ENCODE data around the gene TBCE.
"Not testable (repeated sequence)": the region's sequence is repeated elsewhere in the genome, so short reads cannot be mapped to it uniquely, and the experiment has no call there.

The TBCE gene

GRCh38 chr1:235351898-235352297 lies 15.3 kb upstream of the TBCE start:
- DNase-seq (ENCODE audit: low read depth): no peak

DNA sequence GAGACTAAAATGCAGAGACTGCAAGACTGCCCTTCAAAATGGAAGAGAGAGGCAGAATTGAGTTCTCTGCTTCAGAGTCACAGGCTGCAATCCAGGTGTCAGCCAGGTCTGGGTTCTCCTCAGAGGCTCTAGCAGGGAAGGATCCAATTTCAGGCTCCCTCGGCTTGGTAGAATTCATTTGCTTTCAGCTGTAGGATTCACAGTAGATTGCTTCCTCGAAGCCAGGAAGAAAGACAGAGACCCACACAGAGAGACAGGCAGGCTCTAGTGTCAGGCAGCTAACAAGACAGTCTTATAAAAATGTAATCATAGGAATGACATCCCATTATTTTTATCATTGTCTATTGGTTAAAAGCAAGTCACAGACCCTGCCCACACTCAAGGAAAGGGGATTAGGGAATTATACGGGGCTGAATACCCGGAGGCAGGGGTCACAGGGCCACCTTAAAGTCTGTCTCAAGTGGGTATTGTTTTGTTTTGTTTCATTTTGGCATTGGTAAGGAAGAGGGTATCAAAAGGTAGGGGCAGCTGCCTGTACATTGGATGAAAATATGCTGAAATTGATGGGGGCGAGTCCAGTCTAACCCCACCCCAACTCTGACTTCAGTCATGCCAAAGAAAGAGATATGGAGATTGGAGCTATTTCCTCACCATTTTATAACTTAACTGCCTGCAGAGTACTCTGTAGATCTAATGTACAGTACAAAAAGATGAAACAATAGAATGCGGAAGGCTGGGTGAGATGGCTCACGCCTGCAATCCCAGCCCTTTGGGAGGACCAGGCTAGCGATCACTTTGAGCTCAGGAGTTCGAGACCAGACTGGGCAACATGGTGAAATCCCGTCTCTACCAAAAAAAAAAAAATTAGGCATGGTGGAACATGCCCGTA lies 9.5 kb upstream of the TBCE start:
- no peak for DNase-seq (ENCODE audit: low read depth)

DNA sequence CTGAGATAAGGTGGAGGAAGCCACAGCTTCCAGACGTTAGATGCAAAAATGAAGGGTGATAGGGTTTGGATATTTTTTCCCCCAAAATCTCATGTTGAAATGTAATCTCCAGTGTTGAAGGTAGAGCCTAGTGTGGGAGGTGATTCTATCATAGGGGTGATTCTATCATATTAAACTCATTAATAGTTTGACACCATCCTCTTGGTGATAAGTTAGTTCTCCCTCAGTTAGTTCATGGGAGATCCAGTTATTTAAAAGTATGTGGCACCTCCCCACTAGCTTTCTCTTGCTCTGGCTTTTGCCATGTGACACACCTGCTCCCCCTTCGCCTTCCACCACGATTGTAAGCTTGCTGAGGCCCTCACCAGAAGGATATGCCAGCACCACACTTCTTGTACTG lies 8.3 kb upstream of the TBCE start:
- DNase-seq (ENCODE audit: low read depth): no peak

DNA sequence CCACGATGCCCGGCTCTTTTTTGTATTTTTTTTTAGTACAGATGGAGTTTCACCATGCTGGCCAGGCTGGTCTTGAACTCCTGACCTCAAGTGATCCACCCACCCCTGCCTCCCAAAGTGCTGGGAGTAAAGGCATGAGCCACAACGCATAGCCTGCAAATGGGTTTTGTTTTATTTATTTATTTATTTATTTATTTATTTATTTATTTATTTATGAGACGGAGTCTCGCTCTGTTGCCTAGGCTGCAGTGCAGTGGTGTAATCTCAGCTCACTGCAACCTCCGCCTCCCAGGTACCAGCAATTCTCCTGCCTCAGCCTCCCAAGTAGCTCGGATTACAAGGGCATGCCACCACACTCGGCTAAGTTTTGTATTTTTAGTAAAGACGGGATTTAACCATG lies 3.0 kb upstream of the TBCE start:
- DNase-seq (ENCODE audit: low read depth): not testable (repeated sequence)

- DNase-seq (ENCODE audit: low read depth): no peak
Observed at GRCh38 chr1:235366286-235366685, 941 bp upstream of the TBCE start.

DNA sequence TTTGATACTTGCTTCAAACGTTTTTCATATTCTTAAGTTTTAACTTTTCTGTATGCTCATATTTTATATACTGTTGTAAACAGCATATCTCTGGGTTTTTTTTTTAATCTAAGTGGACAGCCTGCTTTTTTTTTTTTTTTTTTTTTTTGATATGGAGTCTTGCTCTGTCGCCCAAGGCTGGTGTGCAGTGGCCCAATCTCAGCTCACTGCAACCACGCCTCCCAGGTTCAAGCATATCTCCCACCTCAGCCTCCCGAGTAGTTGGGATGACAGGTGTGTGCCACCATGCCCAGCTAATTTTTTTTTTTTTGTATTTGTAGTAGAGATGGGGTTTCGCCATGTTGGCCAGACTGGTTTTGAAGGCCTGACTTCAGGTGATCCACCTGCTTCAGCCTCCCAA lies 1.2 kb downstream of the TBCE start:
- no peak for DNase-seq (ENCODE audit: low read depth)

- no peak for DNase-seq (ENCODE audit: low read depth)
Observed at GRCh38 chr1:235369802-235370201, 2.6 kb downstream of the TBCE start.

DNA sequence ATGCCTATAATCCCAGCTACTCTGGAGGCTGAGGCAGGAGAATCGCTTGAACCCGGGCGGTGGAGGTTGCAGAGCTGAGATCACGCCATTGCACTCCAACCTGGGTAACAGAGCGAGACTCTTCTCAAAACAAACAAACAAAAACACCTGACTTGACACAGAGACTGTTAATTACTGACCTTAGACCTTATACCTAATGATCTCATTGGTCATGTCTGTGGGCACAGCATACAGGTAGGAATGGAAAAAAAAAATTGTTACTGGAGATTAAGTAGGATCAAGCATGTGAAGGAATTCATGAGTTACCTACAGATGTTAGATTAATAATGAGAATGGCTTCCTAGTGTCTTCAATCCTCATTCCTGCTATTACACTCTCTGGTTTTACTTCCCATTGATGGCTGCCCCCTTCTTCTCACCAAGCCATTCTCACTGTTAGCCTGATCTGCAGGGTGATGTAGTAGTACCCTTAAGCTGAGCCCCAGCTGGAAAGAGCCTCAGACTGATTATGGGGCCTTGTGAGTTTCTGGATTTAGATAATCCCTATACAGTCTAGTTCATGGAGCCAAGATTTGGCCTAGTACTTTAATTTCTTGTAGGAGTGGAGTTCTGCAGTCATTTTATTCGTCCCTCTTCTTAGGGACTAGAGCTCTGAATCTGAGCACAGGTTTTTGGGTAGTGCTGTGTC lies 8.8 kb downstream of the TBCE start:
- DNase-seq (ENCODE audit: low read depth): no peak

GRCh38 chr1:235378134-235378735 lies 11.0 kb downstream of the TBCE start:
- DNase-seq (ENCODE audit: low read depth): not testable (repeated sequence)

DNA sequence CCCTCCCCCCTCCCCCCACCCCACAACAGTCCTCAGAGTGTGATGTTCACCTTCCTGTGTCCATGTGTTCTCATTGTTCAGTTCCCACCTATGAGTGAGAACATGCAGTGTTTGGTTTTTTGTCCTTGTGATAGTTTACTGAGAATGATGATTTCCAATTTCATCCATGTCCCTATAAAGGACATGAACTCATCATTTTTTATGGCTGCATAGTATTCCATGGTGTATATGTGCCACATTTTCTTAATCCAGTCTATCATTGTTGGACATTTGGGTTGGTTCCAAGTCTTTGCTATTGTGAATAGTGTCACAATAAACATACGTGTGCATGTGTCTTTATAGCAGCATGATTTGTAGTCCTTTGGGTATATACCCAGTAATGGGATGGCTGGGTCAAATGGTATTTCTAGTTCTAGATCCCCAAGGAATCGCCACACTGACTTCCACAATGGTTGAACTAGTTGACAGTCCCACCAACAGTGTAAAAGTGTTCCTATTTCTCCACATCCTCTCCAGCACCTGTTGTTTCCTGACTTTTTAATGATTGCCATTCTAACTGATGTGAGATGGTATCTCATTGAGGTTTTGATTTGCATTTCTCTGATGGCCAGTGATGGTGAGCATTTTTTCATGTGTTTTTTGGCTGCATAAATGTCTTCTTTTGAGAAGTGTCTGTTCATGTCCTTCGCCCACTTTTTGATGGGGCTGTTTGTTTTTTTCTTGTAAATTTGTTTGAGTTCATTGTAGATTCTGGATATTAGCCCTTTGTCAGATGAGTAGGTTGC lies 14.9 kb downstream of the TBCE start:
- not testable (repeated sequence) for DNase-seq (ENCODE audit: low read depth)

DNA sequence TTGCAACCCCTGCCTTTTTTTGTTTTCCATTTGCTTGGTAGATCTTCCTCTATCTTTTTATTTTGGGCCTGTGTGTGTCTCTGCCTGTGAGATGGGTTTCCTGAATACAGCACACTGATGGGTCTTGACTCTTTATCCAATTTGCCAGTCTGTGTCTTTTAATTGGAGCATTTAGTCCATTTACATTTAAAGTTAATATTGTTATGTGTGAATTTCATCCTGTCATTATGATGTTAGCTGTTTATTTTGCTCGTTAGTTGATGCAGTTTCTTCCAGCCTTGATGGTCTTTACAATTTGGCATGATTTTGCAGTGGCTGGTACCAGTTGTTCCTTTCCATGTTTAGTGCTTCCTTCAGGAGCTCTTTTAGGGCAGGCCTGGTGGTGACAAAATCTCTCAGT lies 18.4 kb downstream of the TBCE start:
- not testable (repeated sequence) for DNase-seq (ENCODE audit: low read depth)

- DNase-seq (ENCODE audit: low read depth): no peak
Observed at GRCh38 chr1:235391874-235392273, 24.6 kb downstream of the TBCE start.

GRCh38 chr1:235397733-235398132 lies 30.5 kb downstream of the TBCE start:
- DNase-seq (ENCODE audit: low read depth): no peak

- DNase-seq (ENCODE audit: low read depth): no peak
Observed at GRCh38 chr1:235399661-235400060, 32.4 kb downstream of the TBCE start.

GRCh38 chr1:235401251-235401650 lies 34.0 kb downstream of the TBCE start:
- DNase-seq (ENCODE audit: low read depth): no peak

- no peak for DNase-seq (ENCODE audit: low read depth)
Observed at GRCh38 chr1:235402457-235403200, 35.4 kb downstream of the TBCE start.

DNA sequence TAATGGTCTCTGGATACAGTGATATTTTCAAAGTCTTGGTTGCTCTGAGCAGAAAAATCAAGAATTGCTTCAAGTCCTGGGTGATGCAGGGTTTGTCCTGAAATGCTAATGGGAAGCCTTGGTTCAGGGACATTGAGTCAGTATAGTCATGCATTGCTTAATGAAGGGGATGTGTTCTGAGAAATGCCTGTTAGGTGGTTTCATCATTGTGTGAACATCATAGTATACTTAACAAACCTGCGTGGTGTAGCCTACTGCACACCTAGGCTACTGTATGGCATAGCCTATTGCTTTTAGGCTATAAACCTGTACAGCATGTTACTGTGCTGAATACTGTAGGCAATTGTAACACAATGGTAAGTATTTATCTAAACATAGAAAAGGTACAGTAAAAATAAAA lies 36.4 kb downstream of the TBCE start:
- DNase-seq (ENCODE audit: low read depth): no peak

DNA sequence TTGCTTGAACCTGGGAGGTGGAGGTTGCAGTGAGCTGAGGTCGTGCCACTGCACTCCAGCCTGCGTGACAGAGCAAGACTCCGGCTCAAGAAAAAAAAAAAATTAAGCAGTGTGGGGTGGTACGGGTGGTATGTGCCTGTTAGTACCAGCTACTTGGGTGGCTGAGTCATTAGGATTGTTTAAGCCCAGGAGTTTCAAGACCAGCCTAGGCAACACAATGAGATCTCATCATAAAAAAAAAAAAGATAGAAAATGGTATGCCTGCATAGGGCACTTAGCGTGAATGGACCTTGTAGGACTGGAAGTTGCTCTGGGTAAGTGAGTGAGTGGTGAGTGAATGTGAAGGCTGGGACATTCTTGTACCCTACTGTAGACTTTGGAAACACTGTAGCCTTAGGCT lies 37.0 kb downstream of the TBCE start:
- no peak for DNase-seq (ENCODE audit: low read depth)

DNA sequence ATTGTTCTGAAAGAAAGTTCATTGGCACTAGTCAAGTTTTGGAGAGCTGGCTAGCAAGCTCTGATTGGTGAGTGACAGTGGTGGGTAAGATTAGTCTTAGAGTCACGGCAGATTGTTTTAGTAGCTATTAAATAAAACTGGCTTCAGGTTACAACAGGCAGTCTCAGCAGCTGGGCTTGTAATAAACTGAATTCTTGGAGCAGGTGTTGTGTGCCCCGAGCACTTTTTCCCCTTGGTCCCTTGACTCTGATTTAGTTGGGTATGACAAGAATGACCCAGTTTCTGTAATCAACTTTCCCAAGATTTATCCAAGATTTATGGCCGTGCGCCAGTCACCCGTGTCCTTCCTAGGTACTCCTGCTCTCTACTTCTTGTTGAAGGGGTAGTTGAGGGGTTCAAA lies 40.2 kb downstream of the TBCE start:
- DNase-seq (ENCODE audit: low read depth): no peak

DNA sequence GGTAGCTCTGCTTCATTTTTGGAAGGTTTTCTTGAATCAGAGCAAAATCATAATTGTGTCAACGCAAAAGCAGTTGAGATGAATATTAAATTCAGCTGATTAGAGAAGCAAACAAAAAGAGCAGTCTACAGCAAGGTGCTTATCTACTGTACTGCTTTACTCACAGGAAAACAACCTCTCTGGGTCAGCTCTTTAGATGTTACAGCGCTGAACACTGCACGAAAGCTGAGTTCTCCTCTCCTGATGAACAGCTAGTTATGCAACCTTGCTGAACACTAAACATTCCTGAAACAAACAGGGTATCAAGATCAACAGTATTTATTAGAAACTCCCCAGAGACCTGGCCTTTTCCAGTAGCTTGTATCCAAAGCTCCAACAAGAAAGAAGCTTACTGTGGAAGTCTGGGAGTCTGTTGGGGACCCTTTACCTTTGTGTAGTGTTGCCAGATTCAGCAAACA lies 41.3 kb downstream of the TBCE start:
- no peak for DNase-seq (ENCODE audit: low read depth)

GRCh38 chr1:235409042-235409820 lies 42.0 kb downstream of the TBCE start:
- DNase-seq (ENCODE audit: low read depth): no peak

All from stimulated activated CD8-positive, alpha-beta memory T cell treated with anti-CD3 and anti-CD28 coated beads, Interleukin-12 subunit alpha, Interleukin-12 subunit beta, amount 100 ng/mL, for 4 hours (primary cell).